ENCODE data around the gene EIF2D. TPM values are rescaled to one million over a fixed set of nuclear protein-coding genes. Genes with fewer than 3 reads are reported as not detected.

The EIF2D gene
- total and polyA plus RNA-seq, 2 of the 13 experiments (the other 11 are each of a cell fraction or from before 2014, with no cell fraction given) = 45.1 to 64.9 TPM

- no peak for TF ChIP-seq DBP (CRISPR knock-in tag; IDR thresholded peaks at IDR 0.05; ENCODE audit: not compliant biosample characterization)
- no peak for TF ChIP-seq ZBTB7A (CRISPR knock-in tag; IDR thresholded peaks at IDR 0.05)
- peak; percentile 72 for TF ChIP-seq XRCC5 (optimal IDR thresholded peaks at IDR 0.05; ENCODE audit: low read length)
- TF ChIP-seq ZSCAN31 (CRISPR knock-in tag; IDR thresholded peaks at IDR 0.05; ENCODE audit: low read depth) = no peak; the same call in 1 of the 2 replicates
- no peak for TF ChIP-seq TARDBP (CRISPR knock-in tag; IDR thresholded peaks at IDR 0.05)
- TF ChIP-seq NBN (conservative IDR thresholded peaks at IDR 0.05) = no peak
- no peak for TF ChIP-seq CCAR2 (optimal IDR thresholded peaks at IDR 0.05; ENCODE audit: low read depth, low read length)
- TF ChIP-seq ZMAT5 (CRISPR knock-in tag; IDR thresholded peaks at IDR 0.05; ENCODE audit: borderline replicate concordance, low read depth) = no peak
- TF ChIP-seq ZNF766 (CRISPR knock-in tag; IDR thresholded peaks at IDR 0.05; ENCODE audit: borderline replicate concordance) = no peak
- no peak for TF ChIP-seq BHLHE40 (IDR thresholded peaks at IDR 0.05; ENCODE audit: low read length)
- TF ChIP-seq ZNF652 (CRISPR knock-in tag; IDR thresholded peaks at IDR 0.05; ENCODE audit: borderline replicate concordance, low read depth) = no peak
- TF ChIP-seq SOX6 (IDR thresholded peaks at IDR 0.05) = no peak
- TF ChIP-seq SOX6 (CRISPR knock-in tag; IDR thresholded peaks at IDR 0.05) = peak; percentile 54
- peak; percentile 8; the same call in 1 of the 2 replicates for TF ChIP-seq ZNF614 (CRISPR knock-in tag; IDR thresholded peaks at IDR 0.05; ENCODE audit: borderline replicate concordance)
- TF ChIP-seq ARID3A (IDR thresholded peaks at IDR 0.05; ENCODE audit: low read depth, low read length) = no peak
- TF ChIP-seq FOXO4 (CRISPR knock-in tag; conservative IDR thresholded peaks at IDR 0.05) = no peak
- peak; percentile 77 for TF ChIP-seq POLR2AphosphoS5 (IDR thresholded peaks at IDR 0.05; ENCODE audit: low read depth, low read length)
- peak; percentile 80; the same call in 1 of the 2 replicates for TF ChIP-seq ZNF747 (CRISPR knock-in tag; IDR thresholded peaks at IDR 0.05; ENCODE audit: borderline replicate concordance)
- no peak for TF ChIP-seq ZNF232 (CRISPR knock-in tag; IDR thresholded peaks at IDR 0.05; ENCODE audit: borderline replicate concordance)
- no peak for TF ChIP-seq BRD4 (CRISPR knock-in tag; IDR thresholded peaks at IDR 0.05)
- no peak for TF ChIP-seq ISX (CRISPR knock-in tag; conservative IDR thresholded peaks at IDR 0.05)
- TF ChIP-seq HNF4A (CRISPR knock-in tag; IDR thresholded peaks at IDR 0.05) = no peak
- TF ChIP-seq ZNF576 (CRISPR knock-in tag; IDR thresholded peaks at IDR 0.05) = peak; percentile 81
- peak; percentile 55 for TF ChIP-seq ZBTB38 (CRISPR knock-in tag; IDR thresholded peaks at IDR 0.05)
- no peak for TF ChIP-seq ZNF850 (CRISPR knock-in tag; conservative IDR thresholded peaks at IDR 0.05)
- peak; percentile 35; the same call in 1 of the 2 replicates for TF ChIP-seq KMT2A (CRISPR knock-in tag; IDR thresholded peaks at IDR 0.05)
- no peak; the same call in 1 of the 2 replicates for TF ChIP-seq ZNF841 (CRISPR knock-in tag; IDR thresholded peaks at IDR 0.05; ENCODE audit: borderline replicate concordance)
- TF ChIP-seq MATR3 (CRISPR knock-in tag; IDR thresholded peaks at IDR 0.05) = no peak
Measured at GRCh38 chr1:206635080-206635977, 23.1 kb upstream of the EIF2D start, which contains the start of gene DYRK3 (continued).
